ENCODE results near the gene HS2ST1.

HS2ST1 gene

DNA sequence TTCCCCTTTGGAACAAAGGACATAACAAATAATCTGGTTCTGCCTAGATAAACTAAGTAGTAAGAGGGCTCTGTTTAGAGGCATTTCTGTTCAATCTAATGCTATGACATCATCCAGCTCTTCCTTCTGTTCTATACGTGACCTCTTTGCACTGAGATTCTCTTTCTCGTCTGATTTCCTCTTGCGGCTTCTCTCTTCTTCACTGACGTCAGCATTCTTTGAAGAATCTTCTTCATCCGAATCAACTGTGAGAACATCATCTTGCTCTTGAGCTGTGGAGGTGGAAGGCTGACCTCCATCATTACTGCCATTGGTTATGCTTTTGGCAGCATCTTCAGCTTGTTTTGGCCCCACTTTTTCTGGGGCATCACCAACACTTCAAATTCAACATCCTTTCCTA, 130.4 kb downstream of the HS2ST1 start:
- no CpG with 5 or more reads among the region's 5 CpGs for WGBS (ENCODE audit: insufficient coverage, insufficient read length)
- Histone ChIP-seq H3K4me3 (ENCODE audit: low read length) (no peak overlapping the region), H3K9me3 (ENCODE audit: control insufficient read depth, insufficient read depth, low read length) (no peaks in the 10 kb centered on the region), H3K36me3 (ENCODE audit: control insufficient read depth, insufficient read depth, low read length) (no peaks in the 10 kb centered on the region), H3K4me1 (ENCODE audit: control insufficient read depth, insufficient read depth, low read length) (no peaks in the 10 kb centered on the region), H3K27ac (ENCODE audit: low read length) (no peak overlapping the region), H3K27me3 (ENCODE audit: control insufficient read depth, insufficient read depth, low read length) (no peaks in the 10 kb centered on the region)
- no peak for DNase-seq (ENCODE audit: low read depth, low spot score)

DNA sequence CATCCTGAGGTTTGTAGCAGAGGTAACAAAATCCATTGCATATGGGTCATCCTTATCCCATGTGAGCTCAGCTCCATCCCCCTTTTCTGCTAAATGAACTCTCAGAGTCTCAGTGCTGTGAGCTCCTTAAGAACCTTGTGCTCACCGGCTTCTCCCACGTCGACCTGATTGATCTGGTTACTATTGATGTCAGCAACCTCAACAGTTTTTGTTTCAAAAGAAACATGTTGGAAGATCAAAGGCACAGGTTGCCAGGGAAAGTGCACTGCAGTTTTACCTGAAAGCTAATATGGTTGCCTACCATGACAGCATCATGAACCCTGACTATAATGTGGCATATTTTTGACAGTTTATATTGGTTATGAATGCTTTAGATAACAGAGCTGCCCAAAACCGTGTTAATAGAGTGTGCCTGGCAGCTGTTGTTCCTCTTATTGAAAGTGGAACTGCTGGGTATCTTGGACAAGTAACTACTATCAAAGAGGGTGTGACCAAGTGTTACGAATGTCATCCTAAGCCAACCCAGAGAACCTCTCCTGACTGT, 131.4 kb downstream of the HS2ST1 start:
- H3K4me1 ChIP-seq (ENCODE audit: control insufficient read depth, insufficient read depth, low read length) = no peaks in the 10 kb centered on the region
- no peaks in the 10 kb centered on the region for H3K9me3 ChIP-seq (ENCODE audit: control insufficient read depth, insufficient read depth, low read length)
- H3K36me3 ChIP-seq (ENCODE audit: control insufficient read depth, insufficient read depth, low read length) = no peaks in the 10 kb centered on the region
- no CpG with 5 or more reads among the region's 5 CpGs for WGBS (ENCODE audit: insufficient coverage, insufficient read length)
- no peaks in the 10 kb centered on the region for H3K27me3 ChIP-seq (ENCODE audit: control insufficient read depth, insufficient read depth, low read length)
- H3K27ac ChIP-seq (ENCODE audit: low read length) = no peak overlapping the region
- no peak for DNase-seq (ENCODE audit: low read depth, low spot score)
- H3K4me3 ChIP-seq (ENCODE audit: low read length) = no peak overlapping the region

GRCh38 chr1:87046951-87047350, 132.5 kb downstream of the HS2ST1 start:
- Histone ChIP-seq H3K36me3 (ENCODE audit: control insufficient read depth, insufficient read depth, low read length) (no peaks in the 10 kb centered on the region), H3K27me3 (ENCODE audit: control insufficient read depth, insufficient read depth, low read length) (no peaks in the 10 kb centered on the region), H3K4me3 (ENCODE audit: low read length) (no peak overlapping the region), H3K27ac (ENCODE audit: low read length) (no peak overlapping the region), H3K9me3 (ENCODE audit: control insufficient read depth, insufficient read depth, low read length) (no peaks in the 10 kb centered on the region), H3K4me1 (ENCODE audit: control insufficient read depth, insufficient read depth, low read length) (no peaks in the 10 kb centered on the region)
- DNase-seq (ENCODE audit: low read depth, low spot score) = no peak
- WGBS (ENCODE audit: insufficient coverage, insufficient read length) = no CpG with 5 or more reads among the region's 4 CpGs

GRCh38 chr1:87048237-87048636, 133.8 kb downstream of the HS2ST1 start:
- Histone ChIP-seq H3K4me3 (ENCODE audit: low read length) (no peak overlapping the region), H3K27me3 (ENCODE audit: control insufficient read depth, insufficient read depth, low read length) (no peaks in the 10 kb centered on the region), H3K9me3 (ENCODE audit: control insufficient read depth, insufficient read depth, low read length) (no peaks in the 10 kb centered on the region), H3K4me1 (ENCODE audit: control insufficient read depth, insufficient read depth, low read length) (no peaks in the 10 kb centered on the region), H3K27ac (ENCODE audit: low read length) (no peak overlapping the region), H3K36me3 (ENCODE audit: control insufficient read depth, insufficient read depth, low read length) (no peaks in the 10 kb centered on the region)
- no CpG with 5 or more reads among the region's 3 CpGs for WGBS (ENCODE audit: insufficient coverage, insufficient read length)
- DNase-seq (ENCODE audit: low read depth, low spot score) = no peak

GRCh38 chr1:87051965-87052364, 137.5 kb downstream of the HS2ST1 start:
- DNase-seq (ENCODE audit: low read depth, low spot score) = no peak
- no peak overlapping the region for H3K4me3 ChIP-seq (ENCODE audit: low read length)
- H3K4me1 ChIP-seq (ENCODE audit: control insufficient read depth, insufficient read depth, low read length) = no peaks in the 10 kb centered on the region
- no peaks in the 10 kb centered on the region for H3K9me3 ChIP-seq (ENCODE audit: control insufficient read depth, insufficient read depth, low read length)
- no peaks in the 10 kb centered on the region for H3K27me3 ChIP-seq (ENCODE audit: control insufficient read depth, insufficient read depth, low read length)
- no CpG with 5 or more reads among the region's 5 CpGs for whole genome bisulfite sequencing (ENCODE audit: insufficient coverage, insufficient read length)
- no peak overlapping the region for H3K27ac ChIP-seq (ENCODE audit: low read length)
- no peaks in the 10 kb centered on the region for H3K36me3 ChIP-seq (ENCODE audit: control insufficient read depth, insufficient read depth, low read length)

GRCh38 chr1:87052400-87052799, 138.0 kb downstream of the HS2ST1 start:
- no peak overlapping the region for H3K27ac ChIP-seq (ENCODE audit: low read length)
- no CpG with 5 or more reads among the region's 3 CpGs for WGBS (ENCODE audit: insufficient coverage, insufficient read length)
- H3K4me3 ChIP-seq (ENCODE audit: low read length) = no peak overlapping the region
- H3K9me3 ChIP-seq (ENCODE audit: control insufficient read depth, insufficient read depth, low read length) = no peaks in the 10 kb centered on the region
- H3K27me3 ChIP-seq (ENCODE audit: control insufficient read depth, insufficient read depth, low read length) = no peaks in the 10 kb centered on the region
- DNase-seq (ENCODE audit: low read depth, low spot score) = no peak
- H3K36me3 ChIP-seq (ENCODE audit: control insufficient read depth, insufficient read depth, low read length) = no peaks in the 10 kb centered on the region
- no peaks in the 10 kb centered on the region for H3K4me1 ChIP-seq (ENCODE audit: control insufficient read depth, insufficient read depth, low read length)

GRCh38 chr1:87052961-87053360, 138.5 kb downstream of the HS2ST1 start:
- Histone ChIP-seq H3K27ac (ENCODE audit: low read length) (no peak overlapping the region), H3K27me3 (ENCODE audit: control insufficient read depth, insufficient read depth, low read length) (no peaks in the 10 kb centered on the region), H3K9me3 (ENCODE audit: control insufficient read depth, insufficient read depth, low read length) (no peaks in the 10 kb centered on the region), H3K36me3 (ENCODE audit: control insufficient read depth, insufficient read depth, low read length) (no peaks in the 10 kb centered on the region), H3K4me3 (ENCODE audit: low read length) (no peak overlapping the region), H3K4me1 (ENCODE audit: control insufficient read depth, insufficient read depth, low read length) (no peaks in the 10 kb centered on the region)
- DNase-seq (ENCODE audit: low read depth, low spot score) = no peak
- WGBS (ENCODE audit: insufficient coverage, insufficient read length) = no CpG with 5 or more reads among the region's 1 CpG

DNA sequence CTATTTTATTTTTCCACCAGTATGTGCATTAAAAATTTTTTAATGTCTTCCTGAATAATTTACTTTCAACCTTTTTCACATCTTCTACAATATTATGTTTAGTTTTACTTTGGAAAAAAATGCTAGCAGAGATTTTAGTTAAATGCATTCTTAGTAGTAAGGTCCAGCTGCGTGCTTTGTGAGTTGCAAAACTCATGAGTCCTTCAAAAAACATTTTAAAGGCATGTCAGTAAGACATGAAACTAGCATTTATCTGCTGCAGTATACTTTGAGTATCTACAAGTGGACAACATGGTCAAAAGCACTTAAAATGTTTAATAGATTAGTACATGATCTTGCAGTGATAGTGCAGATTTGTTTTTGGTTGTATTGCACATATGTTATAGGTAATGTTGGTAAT, 139.0 kb downstream of the HS2ST1 start:
- DNase-seq (ENCODE audit: low read depth, low spot score) = no peak
- Histone ChIP-seq H3K4me3 (ENCODE audit: low read length) (no peak overlapping the region), H3K4me1 (ENCODE audit: control insufficient read depth, insufficient read depth, low read length) (no peaks in the 10 kb centered on the region), H3K36me3 (ENCODE audit: control insufficient read depth, insufficient read depth, low read length) (no peaks in the 10 kb centered on the region), H3K27ac (ENCODE audit: low read length) (no peak overlapping the region), H3K9me3 (ENCODE audit: control insufficient read depth, insufficient read depth, low read length) (no peaks in the 10 kb centered on the region), H3K27me3 (ENCODE audit: control insufficient read depth, insufficient read depth, low read length) (no peaks in the 10 kb centered on the region)
- WGBS (ENCODE audit: insufficient coverage, insufficient read length) = no CpG with 5 or more reads among the region's 1 CpG

- no peaks in the 10 kb centered on the region for H3K27me3 ChIP-seq (ENCODE audit: control insufficient read depth, insufficient read depth, low read length)
- no peaks in the 10 kb centered on the region for H3K36me3 ChIP-seq (ENCODE audit: control insufficient read depth, insufficient read depth, low read length)
- H3K9me3 ChIP-seq (ENCODE audit: control insufficient read depth, insufficient read depth, low read length) = no peaks in the 10 kb centered on the region
- no peak for DNase-seq (ENCODE audit: low read depth, low spot score)
- H3K4me3 ChIP-seq (ENCODE audit: low read length) = no peak overlapping the region
- H3K27ac ChIP-seq (ENCODE audit: low read length) = no peak overlapping the region
- H3K4me1 ChIP-seq (ENCODE audit: control insufficient read depth, insufficient read depth, low read length) = no peaks in the 10 kb centered on the region
Observed at GRCh38 chr1:87056974-87057373, 142.5 kb downstream of the HS2ST1 start.

GRCh38 chr1:87058343-87058649, 143.9 kb downstream of the HS2ST1 start:
- Histone ChIP-seq H3K4me3 (ENCODE audit: low read length) (no peak overlapping the region), H3K9me3 (ENCODE audit: control insufficient read depth, insufficient read depth, low read length) (no peaks in the 10 kb centered on the region), H3K4me1 (ENCODE audit: control insufficient read depth, insufficient read depth, low read length) (no peaks in the 10 kb centered on the region), H3K27ac (ENCODE audit: low read length) (no peak overlapping the region), H3K27me3 (ENCODE audit: control insufficient read depth, insufficient read depth, low read length) (no peaks in the 10 kb centered on the region), H3K36me3 (ENCODE audit: control insufficient read depth, insufficient read depth, low read length) (no peaks in the 10 kb centered on the region)
- no peak for DNase-seq (ENCODE audit: low read depth, low spot score)
- WGBS (ENCODE audit: insufficient coverage, insufficient read length) = no CpG with 5 or more reads among the region's 1 CpG

GRCh38 chr1:87061742-87062156, 147.3 kb downstream of the HS2ST1 start:
- no peaks in the 10 kb centered on the region for H3K27me3 ChIP-seq (ENCODE audit: control insufficient read depth, insufficient read depth, low read length)
- no peak for DNase-seq (ENCODE audit: low read depth, low spot score)
- no peaks in the 10 kb centered on the region for H3K9me3 ChIP-seq (ENCODE audit: control insufficient read depth, insufficient read depth, low read length)
- no peak overlapping the region for H3K4me3 ChIP-seq (ENCODE audit: low read length)
- H3K4me1 ChIP-seq (ENCODE audit: control insufficient read depth, insufficient read depth, low read length) = no peaks in the 10 kb centered on the region
- no peaks in the 10 kb centered on the region for H3K36me3 ChIP-seq (ENCODE audit: control insufficient read depth, insufficient read depth, low read length)
- no peak overlapping the region for H3K27ac ChIP-seq (ENCODE audit: low read length)
